ENCODE measurements around the gene ARHGAP44.

Gene ARHGAP44, protein sequence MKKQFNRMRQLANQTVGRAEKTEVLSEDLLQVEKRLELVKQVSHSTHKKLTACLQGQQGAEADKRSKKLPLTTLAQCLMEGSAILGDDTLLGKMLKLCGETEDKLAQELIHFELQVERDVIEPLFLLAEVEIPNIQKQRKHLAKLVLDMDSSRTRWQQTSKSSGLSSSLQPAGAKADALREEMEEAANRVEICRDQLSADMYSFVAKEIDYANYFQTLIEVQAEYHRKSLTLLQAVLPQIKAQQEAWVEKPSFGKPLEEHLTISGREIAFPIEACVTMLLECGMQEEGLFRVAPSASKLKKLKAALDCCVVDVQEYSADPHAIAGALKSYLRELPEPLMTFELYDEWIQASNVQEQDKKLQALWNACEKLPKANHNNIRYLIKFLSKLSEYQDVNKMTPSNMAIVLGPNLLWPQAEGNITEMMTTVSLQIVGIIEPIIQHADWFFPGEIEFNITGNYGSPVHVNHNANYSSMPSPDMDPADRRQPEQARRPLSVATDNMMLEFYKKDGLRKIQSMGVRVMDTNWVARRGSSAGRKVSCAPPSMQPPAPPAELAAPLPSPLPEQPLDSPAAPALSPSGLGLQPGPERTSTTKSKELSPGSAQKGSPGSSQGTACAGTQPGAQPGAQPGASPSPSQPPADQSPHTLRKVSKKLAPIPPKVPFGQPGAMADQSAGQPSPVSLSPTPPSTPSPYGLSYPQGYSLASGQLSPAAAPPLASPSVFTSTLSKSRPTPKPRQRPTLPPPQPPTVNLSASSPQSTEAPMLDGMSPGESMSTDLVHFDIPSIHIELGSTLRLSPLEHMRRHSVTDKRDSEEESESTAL

DNA sequence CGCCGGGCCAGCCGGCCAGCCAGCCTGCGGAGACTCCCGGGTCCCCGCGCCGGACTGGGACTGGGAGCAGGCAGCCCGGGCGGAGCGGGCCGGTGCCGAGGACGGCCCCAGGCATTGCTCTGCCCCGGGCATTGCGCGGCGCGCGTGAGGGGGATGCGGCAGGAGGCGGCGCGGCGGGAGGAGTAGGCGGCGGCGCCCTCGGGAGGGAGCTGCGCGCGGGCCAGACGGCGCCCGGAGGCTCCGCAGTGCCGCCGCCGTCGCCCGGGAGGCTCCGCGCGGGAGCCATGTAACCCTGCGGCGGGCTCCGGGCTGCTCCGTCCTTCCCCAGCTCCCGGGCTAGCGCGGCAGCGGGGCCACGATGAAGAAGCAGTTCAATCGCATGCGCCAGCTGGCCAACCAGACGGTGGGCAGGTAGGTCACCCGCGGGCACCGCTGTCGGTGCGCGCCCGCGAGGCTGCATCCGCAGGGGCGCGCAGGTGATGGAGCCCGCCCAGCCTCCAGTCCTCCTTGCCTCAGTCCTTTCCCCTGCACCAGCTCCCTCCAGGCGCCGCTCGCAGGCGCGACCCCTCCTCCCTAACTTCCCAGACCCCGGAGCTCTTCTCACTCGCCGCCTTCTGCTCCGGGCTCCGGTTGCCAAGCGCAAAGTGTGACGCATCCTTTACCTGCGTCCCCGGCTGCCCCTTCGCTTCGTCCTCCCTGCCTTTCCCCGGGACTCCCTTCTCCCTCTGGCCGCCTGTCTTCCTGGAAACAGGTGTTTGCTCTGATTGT is at the start of gene ARHGAP44:
Gene ARHGAP44 (plus strand): TSS at position 18 of the 768 bp plus-strand sequence. CDS start 341 bp downstream, at position 359.
- no peak for DNase-seq (ENCODE audit: low read depth in 2 of 2)

DNA sequence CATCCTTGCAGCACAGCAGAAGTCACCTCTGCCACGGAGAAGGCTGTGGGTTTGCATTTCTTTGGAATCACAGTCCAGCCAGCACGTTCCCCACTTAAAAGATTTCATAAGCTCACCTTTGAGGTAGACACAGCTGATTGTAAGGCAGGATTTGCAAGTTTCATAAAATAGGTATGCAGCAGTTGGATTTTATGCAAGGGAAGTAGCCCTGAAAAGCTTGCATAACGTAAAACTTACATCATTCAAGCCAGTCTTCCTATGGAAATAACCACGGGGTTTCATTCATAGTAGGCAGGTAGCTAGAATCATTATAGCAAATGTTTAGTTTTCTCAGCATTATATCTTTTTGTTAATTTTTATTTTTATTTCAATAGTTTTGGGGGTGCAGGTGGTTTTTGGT is 49.8 kb upstream of the ARHGAP44 start:
- no peak for DNase-seq (ENCODE audit: low read depth in 2 of 2)

DNA sequence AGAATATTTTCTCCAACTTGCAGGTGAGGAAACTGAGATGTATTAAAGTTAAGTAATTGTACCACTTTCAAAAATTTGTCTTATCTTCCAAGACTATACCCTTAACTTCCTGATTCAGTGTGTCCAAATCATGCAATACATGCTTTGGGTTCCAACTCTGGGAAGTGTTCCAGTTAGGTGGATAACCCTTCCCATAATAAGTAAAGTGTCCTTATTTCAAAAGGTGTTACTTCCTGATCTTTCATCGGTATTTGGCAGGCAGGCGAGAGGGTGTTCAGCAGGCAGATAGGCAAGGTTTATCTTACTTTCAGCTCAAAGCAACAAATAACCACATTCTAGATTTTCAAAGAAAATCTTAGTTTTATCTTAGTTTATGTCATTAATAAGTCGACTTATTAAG is 46.3 kb upstream of the ARHGAP44 start:
- no peak for DNase-seq (ENCODE audit: low read depth in 2 of 2)

DNA sequence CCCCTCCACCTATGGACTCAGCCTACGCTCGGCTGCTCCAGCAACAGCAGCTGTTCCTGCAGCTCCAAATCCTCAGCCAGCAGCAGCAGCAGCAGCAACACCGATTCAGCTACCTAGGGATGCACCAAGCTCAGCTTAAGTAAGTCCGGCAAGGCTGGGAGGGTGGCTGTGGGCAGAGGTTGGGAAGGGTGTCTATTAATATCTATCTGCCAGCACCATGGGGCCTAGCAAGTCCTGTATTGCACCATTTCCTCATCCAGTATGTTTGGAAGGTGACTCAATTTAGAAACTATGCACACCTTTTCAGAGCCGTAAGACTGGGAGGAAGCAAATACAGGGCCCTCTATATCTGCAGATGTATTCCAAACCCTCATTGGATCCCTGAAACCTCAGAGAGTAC is 45.0 kb upstream of the ARHGAP44 start:
- DNase-seq (ENCODE audit: low read depth in 2 of 2) = no peak

DNA sequence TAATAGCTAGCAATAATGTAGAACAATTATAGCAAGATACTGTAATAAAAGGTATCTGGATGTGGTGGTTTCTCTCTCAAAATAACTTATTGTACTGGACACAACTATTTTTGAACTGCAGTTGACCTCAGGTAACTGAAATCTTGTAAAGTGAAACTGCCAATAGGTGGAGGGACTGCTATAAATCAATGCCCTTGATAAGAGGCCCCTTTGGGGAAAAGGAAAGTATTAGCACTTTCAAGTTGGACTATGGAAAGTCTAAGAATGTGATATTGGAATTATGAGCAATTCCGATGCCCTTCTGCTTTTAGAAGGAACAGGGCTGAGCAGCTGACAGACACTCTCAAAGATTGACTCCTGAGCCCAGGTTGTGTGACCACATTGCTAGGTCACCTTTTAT is 44.5 kb upstream of the ARHGAP44 start:
- DNase-seq (ENCODE audit: low read depth in 2 of 2) = no peak

DNA sequence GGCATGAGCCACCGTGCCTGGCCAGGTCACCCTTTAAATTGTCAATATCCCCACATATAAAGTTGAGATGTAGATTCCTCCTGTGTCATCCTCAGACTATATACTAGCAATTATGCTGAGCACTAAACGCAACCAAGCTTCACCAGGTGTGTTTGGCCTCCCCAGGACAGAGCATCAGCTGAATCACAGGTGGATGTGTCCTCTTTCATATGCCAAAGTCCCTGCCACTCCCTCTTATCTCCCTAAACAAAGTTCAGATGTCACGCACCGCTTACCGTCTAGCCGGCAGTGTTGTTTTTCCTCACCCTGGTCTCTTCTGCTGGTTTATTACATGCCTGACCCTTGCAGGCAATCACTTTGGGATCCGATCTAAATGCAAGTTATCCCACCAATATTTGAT is 43.8 kb upstream of the ARHGAP44 start:
- no peak for DNase-seq (ENCODE audit: low read depth in 2 of 2)

DNA sequence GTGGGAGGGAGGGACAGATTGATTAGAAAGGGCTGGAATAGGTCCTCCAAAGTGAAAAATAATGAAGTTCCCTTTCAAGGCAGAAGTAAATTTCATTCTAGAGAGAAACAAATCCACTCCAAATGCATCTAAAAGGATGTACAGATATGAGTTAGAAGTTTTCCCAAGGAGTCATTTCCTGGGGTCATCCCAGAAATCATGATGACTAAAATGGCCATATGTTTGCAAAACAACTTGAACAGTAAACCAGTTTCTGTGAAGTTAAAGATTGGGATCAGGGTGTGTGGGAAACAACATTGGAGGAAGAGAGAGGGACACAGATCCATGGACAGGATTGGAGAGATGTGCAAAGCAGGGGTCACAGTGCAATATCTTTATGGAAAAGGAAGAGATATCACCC is 32.5 kb upstream of the ARHGAP44 start:
- DNase-seq (ENCODE audit: low read depth in 2 of 2) = no peak

DNA sequence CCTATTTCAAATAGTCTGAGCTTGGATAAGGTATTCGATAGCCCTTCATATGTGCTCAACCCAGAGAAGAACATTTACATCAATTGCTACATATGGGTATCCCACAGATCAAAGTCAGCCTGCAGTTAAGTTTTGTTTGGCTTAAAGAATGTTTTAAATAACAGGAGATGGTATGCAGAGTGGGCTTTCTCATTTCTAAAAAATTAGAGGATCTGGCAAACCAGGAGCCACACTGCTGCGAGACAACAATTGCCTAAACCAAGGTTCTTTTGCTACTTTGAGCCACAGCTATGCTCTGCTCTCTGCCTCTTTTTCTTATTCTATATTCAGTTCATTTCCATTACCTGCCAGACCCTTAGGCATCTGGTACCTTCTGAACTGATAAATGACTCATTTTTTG is 30.2 kb upstream of the ARHGAP44 start:
- DNase-seq (ENCODE audit: low read depth in 2 of 2) = no peak

DNA sequence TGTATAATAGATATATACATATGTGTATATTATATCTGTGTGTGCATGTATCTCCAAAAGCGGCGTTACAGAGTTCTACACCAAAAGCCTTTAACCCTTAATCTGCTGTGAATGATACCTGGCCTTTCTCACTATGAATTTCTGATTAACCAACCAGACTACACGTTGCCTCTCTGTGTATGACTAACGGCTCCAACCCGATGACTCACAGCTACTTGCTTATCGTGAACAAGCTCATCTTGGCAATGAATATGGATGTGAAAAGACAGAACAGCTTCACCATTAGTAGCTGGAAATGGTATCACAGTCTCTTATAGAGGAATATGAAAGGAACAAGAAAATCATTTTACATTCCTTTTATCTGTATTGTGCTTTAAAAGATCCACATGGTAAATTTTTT is 23.8 kb upstream of the ARHGAP44 start:
- DNase-seq (ENCODE audit: low read depth in 2 of 2) = no peak

DNA sequence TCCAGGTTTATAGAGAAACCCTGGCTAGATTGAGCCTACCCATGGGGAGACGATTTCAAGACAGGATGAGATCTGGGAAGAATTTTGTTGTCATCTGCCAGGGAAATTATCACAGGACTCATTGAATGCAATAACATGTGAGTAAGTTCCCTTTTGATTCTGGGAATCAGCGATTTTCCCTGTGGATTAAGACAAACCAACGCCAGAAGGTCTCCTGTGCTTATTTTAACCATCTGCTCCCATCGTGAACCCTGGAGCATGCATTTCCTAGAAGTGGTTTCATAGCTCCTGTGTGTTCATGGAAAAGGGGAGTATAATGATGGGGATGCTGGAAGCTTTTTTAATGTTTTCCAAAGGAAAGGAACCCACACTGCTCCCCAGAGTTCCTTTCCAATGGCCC is 21.0 kb upstream of the ARHGAP44 start:
- DNase-seq (ENCODE audit: low read depth in 2 of 2) = no peak

DNA sequence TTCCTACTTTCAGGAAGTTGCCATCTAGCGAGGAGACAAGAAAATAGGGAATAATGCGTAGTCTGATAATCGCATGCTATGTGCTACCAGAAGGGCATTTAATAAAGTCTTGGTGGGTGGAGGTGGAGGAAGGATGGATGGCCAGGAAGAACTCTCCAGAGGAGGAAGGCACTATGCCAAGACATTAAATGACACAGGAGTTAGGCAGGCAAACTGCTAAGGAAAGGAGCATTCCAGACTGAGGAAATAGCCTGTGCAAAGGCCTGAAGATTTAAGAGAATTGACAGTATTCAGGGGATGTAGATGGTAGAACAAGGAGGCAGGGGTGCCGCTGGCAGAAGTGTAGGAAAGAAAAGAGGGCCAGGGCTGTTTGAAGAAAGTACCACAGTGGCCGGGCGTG is 19.3 kb upstream of the ARHGAP44 start:
- no peak for DNase-seq (ENCODE audit: low read depth in 2 of 2)

DNA sequence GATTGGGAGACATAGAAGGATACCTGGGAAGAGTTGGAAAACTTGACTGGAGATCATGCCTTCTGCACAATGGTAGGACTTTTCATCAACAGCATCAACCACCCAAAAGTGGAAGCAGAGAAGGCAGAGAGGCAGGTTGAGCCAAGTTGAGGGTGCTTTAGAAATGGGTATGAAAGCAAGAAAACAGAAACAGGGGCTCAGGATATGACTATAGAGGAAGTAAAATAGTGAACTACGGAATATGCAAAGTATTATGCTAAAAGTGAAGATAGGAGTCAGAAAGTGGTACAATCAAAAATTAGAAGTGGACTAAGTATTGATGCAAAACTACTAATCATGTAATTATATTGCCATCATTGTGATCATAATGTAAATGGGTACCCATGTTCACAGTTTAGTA is 16.1 kb upstream of the ARHGAP44 start:
- no peak for DNase-seq (ENCODE audit: low read depth in 2 of 2)

DNA sequence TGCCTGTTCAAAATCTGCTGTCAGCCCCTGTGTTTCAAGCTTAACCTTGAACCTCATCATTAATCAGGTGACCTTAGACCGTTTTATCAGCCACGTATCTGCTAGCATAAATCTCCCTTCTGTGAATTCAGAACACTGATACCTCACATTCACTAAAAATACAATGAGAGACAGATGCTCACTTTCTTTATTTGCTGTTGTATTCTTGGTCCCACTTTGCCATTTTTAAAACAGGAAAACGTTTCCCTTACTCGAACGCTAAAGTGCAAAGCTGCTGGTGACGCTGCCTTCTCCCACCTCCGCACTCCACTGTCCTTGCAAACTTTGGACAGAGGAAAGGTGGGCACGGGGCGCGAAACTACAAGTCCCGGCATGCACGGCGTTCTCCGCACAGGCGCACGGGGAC is 220 bp upstream of the ARHGAP44 start:
- peak in 1 of 2 donors; percentile 15 for DNase-seq (ENCODE audit: low read depth in 2 of 2)

DNA sequence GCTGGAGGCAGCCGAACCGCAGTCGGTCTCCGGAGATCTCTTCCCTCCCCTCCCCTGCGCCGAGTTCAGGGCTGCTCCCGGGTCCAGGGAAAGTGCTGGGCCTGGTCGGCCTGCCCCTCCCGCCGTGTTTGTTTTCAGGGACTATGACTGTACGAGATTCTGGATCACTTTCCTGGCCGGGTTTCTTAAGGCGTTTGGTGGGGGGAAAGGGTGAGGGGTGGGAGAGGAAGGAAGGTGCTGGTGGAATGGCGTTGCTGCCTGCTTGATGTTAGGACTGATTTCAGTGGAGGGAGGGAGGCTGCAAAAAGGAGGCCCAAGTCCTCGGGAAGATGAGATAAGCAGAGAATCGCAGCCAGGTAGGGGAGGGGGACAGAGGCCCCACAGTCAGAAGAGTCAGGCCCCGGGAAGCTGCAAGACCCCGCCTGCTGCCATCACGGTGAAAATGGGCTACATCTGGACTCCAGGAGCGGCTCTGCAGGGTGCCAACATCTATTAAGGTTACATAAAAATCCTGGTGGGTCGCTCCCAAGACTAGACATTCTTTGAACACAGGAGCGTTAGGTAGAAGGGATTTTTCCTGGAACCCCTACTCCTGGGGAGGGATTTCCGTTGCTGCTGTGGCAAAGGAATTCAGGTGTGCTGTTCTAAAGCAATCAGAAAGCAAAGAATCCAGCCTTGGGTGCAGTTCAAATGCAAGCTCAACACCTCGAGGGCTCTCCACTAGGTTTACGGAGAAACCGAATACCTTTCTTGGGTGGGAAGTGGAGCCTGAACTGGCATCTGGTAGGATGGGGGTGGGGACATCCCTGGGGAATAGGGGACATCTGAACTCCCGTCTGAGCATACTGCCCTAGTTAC is 1.2 kb downstream of the ARHGAP44 start:
- DNase-seq (ENCODE audit: low read depth in 2 of 2) = no peak

DNA sequence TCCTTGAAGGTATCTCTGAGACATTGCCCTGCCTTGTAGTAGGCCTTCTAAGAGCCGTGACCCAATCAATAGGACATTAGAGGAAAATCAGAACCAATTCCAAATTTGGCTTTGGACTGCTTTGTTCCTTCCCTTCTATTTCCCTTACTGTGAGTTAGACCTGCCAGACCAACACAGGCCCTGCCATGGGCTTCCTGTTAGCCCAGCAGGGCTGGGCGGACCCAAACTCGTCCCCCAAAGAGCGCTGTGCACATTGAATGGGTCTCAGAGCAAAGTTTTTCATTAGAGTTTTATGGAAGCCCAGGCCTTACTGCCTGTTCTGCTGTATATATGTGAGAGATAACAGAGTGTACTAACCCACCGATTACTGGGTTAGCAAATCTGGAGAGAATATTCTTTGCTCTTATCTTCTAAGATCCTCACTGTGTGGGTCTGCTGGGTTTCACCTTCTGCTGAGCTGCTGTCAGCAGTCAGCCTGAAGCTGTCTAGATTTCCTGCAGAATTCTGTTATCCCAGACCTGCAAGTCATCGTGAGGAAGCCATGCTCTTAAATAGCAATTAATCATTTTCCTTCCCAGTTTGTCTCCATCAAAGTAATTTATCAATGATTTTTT is 5.7 kb downstream of the ARHGAP44 start:
- no peak for DNase-seq (ENCODE audit: low read depth in 2 of 2)

DNA sequence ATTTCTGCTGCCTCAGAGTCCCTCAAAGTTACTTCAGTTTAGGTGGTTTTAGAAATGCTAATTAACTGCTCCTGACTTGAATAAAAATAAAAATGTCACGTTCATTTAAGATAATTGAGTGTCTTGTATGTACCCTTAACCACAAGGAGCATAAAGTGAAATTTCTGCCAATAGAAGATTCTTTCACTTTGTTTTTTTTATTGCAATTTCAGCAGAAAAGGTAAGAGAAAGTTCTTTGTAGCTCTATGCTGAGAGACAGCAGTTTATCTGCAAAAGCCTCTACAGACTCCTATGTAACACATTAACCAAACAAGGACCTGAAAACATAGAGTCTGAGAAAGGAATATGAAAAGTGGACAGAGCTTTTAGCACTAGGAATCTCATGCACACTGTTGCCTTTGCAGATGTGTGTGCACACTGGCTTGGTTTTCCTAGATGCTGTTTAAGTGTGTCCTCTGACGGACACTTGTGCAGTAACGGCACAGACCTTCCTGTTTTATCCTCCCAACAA is 11.6 kb downstream of the ARHGAP44 start:
- DNase-seq (ENCODE audit: low read depth in 2 of 2) = no peak

DNA sequence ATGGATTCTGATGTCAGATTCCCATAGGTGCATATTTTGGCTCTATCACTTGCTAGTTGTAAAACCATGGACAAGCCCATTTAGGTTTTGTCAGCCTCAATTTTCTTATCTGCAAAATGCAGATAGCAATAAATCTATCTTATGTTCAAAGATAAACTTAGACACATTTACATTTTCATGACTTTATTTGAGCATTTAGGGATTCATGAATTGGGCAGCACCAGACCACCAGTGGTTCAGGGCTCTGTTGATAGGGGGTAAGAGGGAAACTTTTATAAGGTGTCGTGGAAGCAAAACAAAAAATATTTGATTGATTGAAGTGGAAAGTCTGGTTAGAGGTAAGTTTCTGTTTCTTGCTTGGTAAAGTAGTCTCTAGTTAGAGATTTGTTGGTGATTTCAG is 17.3 kb downstream of the ARHGAP44 start:
- DNase-seq (ENCODE audit: low read depth in 2 of 2) = no peak

DNA sequence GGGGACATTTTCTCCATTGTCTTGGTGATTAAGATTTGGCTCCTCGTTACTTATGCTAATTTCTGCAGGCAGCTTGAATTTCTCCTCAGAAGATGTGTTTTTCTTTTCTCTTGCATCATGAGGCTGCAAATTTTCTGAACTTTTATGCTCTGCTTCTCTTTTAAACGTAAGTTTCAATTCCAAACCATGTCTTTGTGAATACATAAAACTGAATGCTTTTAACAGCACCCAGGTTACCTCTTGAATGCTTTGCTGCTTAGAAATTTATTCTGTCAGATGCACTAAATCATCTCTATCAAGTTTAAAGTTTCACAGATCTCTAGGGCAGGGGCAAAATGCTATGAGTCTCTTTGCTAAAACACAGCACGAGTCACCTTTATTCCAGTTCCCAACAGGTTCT is 19.4 kb downstream of the ARHGAP44 start:
- no peak for DNase-seq (ENCODE audit: low read depth in 2 of 2)

DNA sequence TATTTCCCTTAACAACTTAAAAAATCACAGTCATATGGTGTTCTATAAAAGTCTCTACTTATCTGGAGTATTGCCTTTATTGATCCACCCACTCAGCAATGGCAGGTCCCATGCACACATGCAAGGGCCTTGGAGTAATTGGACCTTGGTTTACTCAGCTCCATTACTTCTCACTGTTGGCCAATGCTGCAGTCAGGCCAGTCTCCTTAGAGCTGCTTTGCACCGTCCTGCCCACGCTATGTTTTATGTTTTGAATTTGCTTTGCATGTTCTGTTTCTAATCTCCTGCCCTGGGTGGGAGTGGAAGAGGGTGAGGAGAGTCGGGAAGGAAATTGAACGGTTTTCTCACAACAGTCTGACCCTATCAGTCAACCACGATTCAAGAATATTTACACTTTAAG is 23.6 kb downstream of the ARHGAP44 start:
- no peak for DNase-seq (ENCODE audit: low read depth in 2 of 2)

DNA sequence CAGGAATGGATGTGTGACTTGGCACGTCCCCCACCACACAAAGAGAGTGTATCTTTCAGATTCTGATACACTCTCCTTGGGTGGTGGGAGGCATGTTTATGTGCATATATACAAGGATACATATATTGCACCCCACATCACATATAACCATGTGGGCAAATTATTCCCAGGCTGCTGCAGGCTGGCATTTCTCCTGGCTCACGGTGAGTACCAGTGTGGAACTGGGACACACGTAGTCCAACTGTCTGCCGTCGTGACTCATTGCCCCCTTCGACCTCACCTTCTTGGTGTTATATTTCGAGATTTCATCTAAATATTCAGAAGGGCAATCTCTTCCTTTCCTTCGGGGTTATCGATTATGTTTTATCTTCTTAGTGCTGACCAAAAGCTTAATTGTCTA is 24.4 kb downstream of the ARHGAP44 start:
- DNase-seq (ENCODE audit: low read depth in 2 of 2) = no peak

DNA sequence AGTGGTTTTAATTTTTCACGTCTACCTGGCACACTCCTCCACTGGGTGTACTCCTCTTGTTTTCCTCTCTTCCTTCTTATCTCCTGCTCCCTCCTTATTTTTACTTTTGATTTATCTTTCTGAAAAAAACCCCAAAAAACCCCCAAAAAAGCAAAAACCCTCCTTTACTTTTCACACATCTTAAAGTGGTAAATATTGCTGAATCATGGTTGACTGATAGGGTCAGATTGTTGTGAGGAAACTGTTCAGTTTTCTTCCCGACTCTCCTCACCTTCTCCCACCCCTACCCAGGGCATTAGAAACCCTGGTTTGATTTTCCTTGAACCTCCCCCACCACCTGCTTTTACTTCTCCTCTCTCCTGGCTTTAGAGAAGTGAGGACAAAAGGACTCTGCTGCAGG is 25.4 kb downstream of the ARHGAP44 start:
- no peak for DNase-seq (ENCODE audit: low read depth in 2 of 2)
